Measurements from ENCODE around the gene NME4.

Gene NME4

GRCh38 chr16:427250-427649, 30.3 kb downstream of the NME4 start:
- no peak for DNase-seq

DNA sequence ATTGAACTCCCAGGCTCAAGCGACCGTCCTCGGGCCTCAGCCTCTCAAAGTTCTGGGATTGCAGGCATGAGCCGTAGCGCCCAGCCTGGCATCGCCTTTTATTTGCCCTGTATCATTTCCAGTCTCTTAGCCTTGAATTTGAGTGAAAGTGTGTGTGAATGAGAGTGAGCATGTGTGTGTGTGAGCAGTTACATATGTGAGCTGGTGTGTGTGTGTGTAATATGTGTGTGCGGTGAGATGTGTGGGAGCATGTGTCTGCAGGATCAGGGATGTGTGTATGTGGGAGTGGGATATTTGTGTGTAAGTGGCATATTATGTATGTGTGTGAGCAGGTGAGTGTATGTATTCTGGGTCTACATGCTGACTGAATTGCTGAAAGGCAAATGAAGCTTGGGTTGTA, 33.9 kb downstream of the NME4 start:
- DNase-seq: no peak

- no peak for DNase-seq
These were observed 43.6 kb downstream of the NME4 start for GRCh38 chr16:440627-441026.

DNA sequence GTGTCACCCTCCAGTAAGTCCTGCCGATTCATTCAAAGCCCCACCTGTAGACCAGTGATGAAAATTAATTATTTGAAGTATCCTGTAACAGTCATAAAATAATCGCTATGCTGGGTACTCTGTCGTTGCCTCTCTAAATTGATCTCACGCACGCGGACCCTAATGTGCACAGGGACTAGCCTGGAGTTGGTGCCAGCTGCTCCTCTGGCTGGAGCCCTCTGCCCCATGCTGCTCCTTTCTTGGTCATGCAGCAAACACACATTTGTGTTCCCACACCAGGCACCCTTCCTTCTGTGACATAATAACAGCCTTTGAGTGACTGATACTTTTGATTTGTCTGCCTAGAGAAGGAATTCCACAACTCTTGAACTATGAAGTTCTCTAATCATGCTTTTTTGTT, 44.4 kb downstream of the NME4 start:
- no peak for DNase-seq

DNA sequence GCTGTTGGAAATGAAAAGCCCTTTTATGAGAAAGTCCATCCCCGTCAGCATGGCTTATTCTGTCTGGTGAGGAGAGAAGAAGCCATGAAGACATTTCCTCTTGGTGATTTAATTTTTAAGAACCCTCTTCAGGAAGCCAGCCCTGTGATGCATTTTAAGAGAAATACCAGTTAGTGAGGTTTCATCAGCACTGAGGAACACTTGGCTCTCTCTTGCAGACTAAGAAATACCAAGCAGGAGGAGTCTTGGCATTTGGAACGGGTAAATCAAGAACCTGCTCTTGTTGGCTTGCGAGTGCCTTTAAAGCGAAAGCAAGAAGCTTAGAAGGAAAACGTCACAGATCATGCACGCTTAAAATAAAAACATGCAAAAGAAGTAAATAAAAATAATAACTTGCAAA, 46.0 kb downstream of the NME4 start:
- no peak for DNase-seq

DNA sequence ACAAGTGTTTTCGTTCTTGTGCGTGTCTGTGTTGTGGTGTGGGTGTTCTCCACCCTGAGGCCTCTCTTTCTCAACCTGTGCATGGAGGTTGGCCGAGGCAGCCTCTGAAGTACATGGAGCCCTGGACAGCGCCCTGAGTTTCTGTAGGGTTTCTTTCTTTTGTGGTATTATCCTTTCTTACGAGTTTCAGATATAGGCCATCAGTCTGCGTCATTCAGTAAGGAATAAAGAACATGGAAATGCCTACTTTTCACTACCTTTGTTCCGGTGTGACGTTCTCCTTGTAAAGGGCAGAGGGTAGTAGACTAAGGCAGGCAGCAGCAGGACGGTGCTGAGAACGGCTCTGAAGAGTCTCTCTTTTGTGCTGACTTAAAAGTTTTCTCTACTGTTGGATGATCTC, 47.0 kb downstream of the NME4 start:
- DNase-seq: no peak

DNA sequence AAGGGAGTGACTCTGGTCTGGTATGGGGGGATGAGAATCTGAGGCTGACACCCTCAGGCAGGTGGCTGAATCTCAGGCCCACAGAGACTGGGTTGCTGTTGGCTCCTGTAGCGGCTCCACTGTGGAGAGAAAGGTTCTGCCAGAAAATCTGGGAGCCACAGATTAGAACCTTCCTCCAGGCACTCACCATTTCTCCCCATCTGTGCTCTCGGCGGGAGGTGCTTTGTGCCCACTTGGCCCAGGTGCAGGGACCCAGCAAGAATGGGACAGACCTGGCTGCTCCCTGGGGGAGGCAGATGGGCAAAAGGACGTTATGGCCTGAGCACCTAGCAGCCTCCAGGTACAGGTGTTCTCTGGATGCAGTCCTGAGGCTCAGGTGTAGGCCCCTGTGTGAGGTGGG, 48.6 kb downstream of the NME4 start:
- no peak for DNase-seq

All from fibroblast of skin of abdomen (primary cell).